Central memory CD8-positive, alpha-beta T cell (primary cell): ENCODE results near the gene SERGEF.

Source experiments
- ATAC-seq: fragments of 150-1000 bp; cut with Tn5 transposase; replicated peaks from 2 replicates; pipeline ENCODE4 v1.10.0; 2022; ENCODE audit warnings: mild to moderate bottlenecking, moderate FRiP score, moderate number of reproducible peaks; ENCODE audit not compliant: poor library complexity, severe bottlenecking; ENCODE audit errors: extremely low read depth
- DNase-seq, 2 donors: peaks; one replicate each; pipeline ENCODE4 v3.0.0; 2021; ENCODE audit warnings: low spot score in 2 of 2
- H3K27ac Mint-ChIP-seq: one replicate; pipeline ENCODE4 v1.8.0; 2022; ENCODE audit warnings: low read depth, mild to moderate bottlenecking, moderate library complexity, mixed read lengths
- H3K27me3 Mint-ChIP-seq: one replicate; pipeline ENCODE4 v1.8.0; 2022; ENCODE audit warnings: mixed read lengths
- H3K36me3 Mint-ChIP-seq: one replicate; pipeline ENCODE4 v1.8.0; 2022; ENCODE audit warnings: mild to moderate bottlenecking, moderate library complexity, mixed read lengths; ENCODE audit not compliant: insufficient read depth
- H3K4me1 Mint-ChIP-seq: one replicate; pipeline ENCODE4 v1.8.0; 2022; ENCODE audit warnings: mixed read lengths
- H3K4me3 Mint-ChIP-seq: one replicate; pipeline ENCODE4 v1.8.0; 2022; ENCODE audit warnings: mild to moderate bottlenecking, moderate library complexity, mixed read lengths
- H3K9me3 Mint-ChIP-seq: one replicate; pipeline ENCODE4 v1.8.0; 2022; ENCODE audit warnings: mixed read lengths

SERGEF gene

DNA sequence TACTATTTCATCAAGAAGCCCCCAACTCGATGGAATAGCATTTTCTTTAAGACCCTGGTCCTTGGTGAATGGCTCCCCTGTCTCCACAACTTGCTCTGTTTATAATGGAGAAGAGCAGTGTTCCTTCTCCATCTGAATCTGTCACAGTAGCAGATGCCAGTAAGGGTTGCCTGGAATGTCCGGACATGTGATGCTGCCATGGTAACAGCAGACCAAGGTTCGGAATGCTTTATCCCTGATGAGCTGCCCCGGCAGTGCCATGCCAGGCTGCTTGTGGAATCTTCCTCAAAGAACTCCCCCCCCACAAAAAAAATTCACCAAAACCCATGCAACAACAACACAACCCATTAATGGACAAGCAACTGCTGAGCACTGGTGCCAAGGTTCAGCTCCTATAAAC lies 205.8 kb downstream of the SERGEF start:
- no peak for DNase-seq
- ATAC-seq, result no peak
- Mint-ChIP-seq H3K4me3 (no peak overlapping the region), H3K36me3 (peaks cover 3% of the 10 kb centered on the region), H3K4me1 (peaks cover 9% of the 10 kb centered on the region), H3K27ac (no peak overlapping the region), H3K9me3 (no peaks in the 10 kb centered on the region), H3K27me3 (no peaks in the 10 kb centered on the region)

DNA sequence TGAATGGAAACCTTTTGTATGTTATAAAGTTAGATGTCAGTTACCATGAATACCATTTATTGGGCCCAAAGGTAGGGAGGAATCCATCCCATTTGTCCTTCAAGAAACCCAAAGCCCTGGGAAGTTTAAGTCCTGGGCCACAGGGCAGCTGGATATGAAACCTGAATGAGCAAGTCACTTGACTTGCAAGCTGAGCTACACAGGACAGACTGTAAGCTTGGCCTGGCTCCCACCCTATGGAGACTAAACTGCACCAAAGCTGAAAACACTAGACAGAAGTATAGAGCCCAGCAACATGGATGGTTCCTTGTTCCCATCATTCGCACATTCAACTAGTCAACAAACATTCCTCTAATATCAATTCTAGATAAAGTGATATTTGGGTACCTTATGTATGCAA lies 207.0 kb downstream of the SERGEF start:
- DNase-seq (no peak), ATAC-seq (no peak)
- Mint-ChIP-seq H3K36me3 (peaks cover 3% of the 10 kb centered on the region), H3K9me3 (no peaks in the 10 kb centered on the region), H3K27ac (no peak overlapping the region), H3K4me3 (no peak overlapping the region), H3K4me1 (peaks cover 9% of the 10 kb centered on the region), H3K27me3 (no peaks in the 10 kb centered on the region)

DNA sequence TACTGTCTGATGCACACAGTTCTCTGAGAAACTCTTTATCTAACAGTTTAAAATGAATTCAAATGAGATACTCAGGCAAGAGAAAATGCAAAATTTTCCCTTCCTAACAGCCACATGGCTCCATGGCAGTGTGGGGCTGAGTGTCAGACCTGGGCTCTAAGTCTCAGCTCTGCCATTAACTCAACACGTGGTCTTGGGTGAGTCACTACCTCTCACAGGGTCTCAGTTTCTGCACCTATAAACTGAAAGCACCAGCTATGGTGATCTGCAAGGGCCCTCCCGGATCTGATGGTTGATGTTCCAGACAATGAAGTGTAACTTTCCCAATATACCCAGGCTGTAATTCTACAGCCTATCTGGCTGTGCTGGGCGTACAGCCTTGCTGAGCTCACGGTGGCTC lies 207.8 kb downstream of the SERGEF start:
- no peak for ATAC-seq
- DNase-seq, result no peak
- no peaks in the 10 kb centered on the region for H3K27me3 Mint-ChIP-seq
- H3K4me1 Mint-ChIP-seq, result peaks cover 9% of the 10 kb centered on the region
- H3K4me3 Mint-ChIP-seq, result no peak overlapping the region
- no peaks in the 10 kb centered on the region for H3K9me3 Mint-ChIP-seq
- peaks cover 3% of the 10 kb centered on the region for H3K36me3 Mint-ChIP-seq
- no peak overlapping the region for H3K27ac Mint-ChIP-seq

DNA sequence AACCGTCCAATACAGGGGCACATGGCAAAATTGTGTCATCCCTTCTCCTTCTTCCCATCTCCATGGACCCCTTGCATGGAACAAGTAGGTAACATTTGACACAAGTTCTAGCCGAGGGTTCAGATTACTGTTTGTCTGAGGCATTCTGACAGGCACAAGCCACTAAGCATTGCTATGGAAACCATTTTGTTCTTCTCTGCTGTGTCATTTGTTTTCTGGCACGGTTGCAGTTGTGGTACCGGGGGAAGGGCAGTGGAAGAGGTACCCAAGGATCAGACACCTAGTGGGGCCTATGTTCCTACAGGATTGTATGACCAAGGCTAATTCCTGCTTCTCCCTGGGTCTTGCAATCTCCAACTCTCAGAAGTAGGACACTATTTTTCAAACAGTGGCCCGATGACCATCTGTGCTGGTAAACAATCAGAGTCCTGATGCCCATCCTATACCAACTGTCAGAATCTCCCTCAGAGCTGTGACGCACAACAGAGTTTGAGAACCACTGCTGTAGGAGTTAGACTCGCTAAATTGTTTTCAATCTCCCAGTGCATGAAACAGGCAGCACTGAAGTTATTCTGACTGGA lies 209.0 kb downstream of the SERGEF start:
- Mint-ChIP-seq H3K4me1 (peaks cover 1% of the 10 kb centered on the region), H3K4me3 (no peak overlapping the region), H3K27me3 (no peaks in the 10 kb centered on the region), H3K27ac (no peak overlapping the region), H3K36me3 (no peaks in the 10 kb centered on the region), H3K9me3 (no peaks in the 10 kb centered on the region)
- DNase-seq, result no peak
- no peak for ATAC-seq

DNA sequence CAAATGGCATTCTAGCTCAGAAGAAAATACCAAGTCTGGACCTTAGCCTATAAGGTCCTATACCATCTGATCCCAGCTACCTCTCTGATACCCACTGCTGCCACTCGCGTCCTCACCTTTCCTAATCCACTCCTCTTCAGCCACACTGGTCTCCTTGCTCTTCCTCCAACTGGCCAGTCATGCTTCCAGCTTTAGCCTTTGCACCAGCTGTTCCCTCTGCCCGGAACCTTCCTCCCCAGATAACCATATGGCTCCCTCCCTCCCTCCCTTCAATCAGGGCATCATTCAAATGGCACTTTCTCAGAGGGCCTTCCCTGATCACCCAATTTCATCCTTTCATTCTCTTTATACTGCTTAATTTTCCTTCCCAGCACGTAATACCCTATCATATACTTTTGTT lies 210.4 kb downstream of the SERGEF start:
- no peaks in the 10 kb centered on the region for H3K27me3 Mint-ChIP-seq
- no peak overlapping the region for H3K27ac Mint-ChIP-seq
- H3K36me3 Mint-ChIP-seq, result peaks cover 2% of the 10 kb centered on the region
- H3K4me3 Mint-ChIP-seq, result no peak overlapping the region
- DNase-seq, result no peak
- H3K4me1 Mint-ChIP-seq, result no peaks in the 10 kb centered on the region
- no peaks in the 10 kb centered on the region for H3K9me3 Mint-ChIP-seq
- no peak for ATAC-seq

DNA sequence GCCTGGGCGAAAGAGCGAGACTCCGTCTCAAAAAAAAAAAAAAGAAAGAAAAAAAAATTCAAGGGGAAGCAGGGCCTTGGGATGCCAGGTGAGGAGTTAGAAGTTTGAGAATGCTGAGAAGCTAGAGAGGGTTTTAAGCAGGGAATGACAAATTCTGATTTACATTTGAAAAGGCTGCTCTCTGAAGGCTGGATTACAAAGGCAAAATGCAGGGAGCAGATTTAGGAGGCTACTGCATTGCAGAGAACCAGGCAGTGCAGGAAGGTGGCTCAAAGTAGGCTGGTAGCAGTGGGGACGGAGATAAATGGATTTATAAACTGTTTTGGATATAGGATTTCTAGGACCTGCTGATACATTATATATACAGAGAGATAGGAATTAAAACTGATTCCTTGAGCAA lies 211.7 kb downstream of the SERGEF start:
- Mint-ChIP-seq H3K36me3 (peaks cover 2% of the 10 kb centered on the region), H3K4me1 (no peaks in the 10 kb centered on the region), H3K27ac (no peak overlapping the region), H3K9me3 (no peaks in the 10 kb centered on the region), H3K27me3 (no peaks in the 10 kb centered on the region), H3K4me3 (no peak overlapping the region)
- DNase-seq (no peak), ATAC-seq (no peak)

DNA sequence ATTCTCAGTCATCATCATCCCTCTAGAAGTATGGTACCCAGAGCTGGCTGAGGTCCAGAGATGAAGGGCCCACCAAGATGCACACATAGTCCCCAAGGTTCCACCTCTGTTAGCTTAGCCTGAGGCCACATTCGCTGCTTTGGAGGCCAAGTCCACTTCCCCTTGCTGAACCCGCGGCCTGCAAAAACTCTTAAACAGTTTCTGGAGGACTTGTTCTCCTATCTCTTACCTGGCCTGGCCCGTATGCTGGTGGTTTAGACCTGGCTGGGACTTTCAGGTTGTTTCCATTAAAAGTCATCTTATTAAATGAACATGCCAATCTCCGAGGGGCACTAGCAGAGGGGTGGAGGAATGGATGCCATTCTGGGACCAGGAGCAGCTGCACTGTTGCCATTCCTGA lies 213.7 kb downstream of the SERGEF start:
- no peak overlapping the region for H3K27ac Mint-ChIP-seq

DNA sequence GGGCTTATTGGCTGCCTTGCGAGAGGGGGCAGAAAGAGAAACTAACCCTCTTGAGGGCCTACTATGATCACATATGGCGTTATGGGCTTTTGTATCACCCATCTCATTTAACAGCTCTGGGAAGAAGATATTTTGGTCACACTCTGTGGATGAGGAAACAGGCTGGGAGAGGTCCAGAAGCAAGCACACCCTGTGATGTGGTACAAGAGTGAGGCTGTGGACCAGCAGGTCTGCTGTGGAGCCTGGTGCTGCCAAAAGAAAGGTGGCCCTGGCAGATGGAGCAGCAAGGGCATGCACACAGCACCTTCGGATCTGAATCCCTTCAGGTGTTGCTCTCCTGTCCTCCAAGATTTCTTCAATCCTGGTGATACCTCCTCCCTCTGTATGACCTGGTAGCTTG lies 214.1 kb downstream of the SERGEF start:
- DNase-seq (no peak), ATAC-seq (no peak)
- H3K27me3 Mint-ChIP-seq, result no peaks in the 10 kb centered on the region
- no peak overlapping the region for H3K4me3 Mint-ChIP-seq
- no peaks in the 10 kb centered on the region for H3K4me1 Mint-ChIP-seq
- no peaks in the 10 kb centered on the region for H3K9me3 Mint-ChIP-seq
- H3K36me3 Mint-ChIP-seq, result peaks cover 2% of the 10 kb centered on the region
- H3K27ac Mint-ChIP-seq, result no peak overlapping the region

More for the DNA sequence above, 213.7 kb downstream of the SERGEF start:
- Mint-ChIP-seq H3K4me3 (no peak overlapping the region), H3K9me3 (no peaks in the 10 kb centered on the region), H3K4me1 (no peaks in the 10 kb centered on the region), H3K36me3 (peaks cover 2% of the 10 kb centered on the region), H3K27me3 (no peaks in the 10 kb centered on the region)
- DNase-seq (no peak), ATAC-seq (no peak)

DNA sequence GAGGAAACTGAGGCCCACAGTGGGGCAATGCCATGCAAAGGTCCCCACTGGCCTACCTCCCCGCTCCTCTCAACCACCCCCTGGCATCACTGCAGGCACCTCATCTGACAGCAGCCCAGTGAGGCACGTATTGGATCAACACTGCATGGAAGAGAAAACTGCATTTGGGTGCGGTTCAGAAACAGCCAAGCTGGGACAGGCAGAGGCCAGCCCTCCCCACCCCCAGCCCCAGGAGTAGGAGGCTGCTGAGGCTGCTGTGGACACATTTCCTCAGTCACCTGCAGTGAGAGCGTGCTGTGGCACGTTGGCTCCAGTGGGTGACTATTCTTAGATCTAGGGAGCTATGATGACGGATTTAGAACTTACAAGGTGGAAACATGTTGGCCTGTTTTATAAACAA lies 214.6 kb downstream of the SERGEF start:
- ATAC-seq (no peak), DNase-seq (no peak)
- no peaks in the 10 kb centered on the region for H3K4me1 Mint-ChIP-seq
- H3K9me3 Mint-ChIP-seq, result no peaks in the 10 kb centered on the region
- no peak overlapping the region for H3K4me3 Mint-ChIP-seq
- H3K27me3 Mint-ChIP-seq, result no peaks in the 10 kb centered on the region
- H3K27ac Mint-ChIP-seq, result no peak overlapping the region
- peaks cover 2% of the 10 kb centered on the region for H3K36me3 Mint-ChIP-seq

DNA sequence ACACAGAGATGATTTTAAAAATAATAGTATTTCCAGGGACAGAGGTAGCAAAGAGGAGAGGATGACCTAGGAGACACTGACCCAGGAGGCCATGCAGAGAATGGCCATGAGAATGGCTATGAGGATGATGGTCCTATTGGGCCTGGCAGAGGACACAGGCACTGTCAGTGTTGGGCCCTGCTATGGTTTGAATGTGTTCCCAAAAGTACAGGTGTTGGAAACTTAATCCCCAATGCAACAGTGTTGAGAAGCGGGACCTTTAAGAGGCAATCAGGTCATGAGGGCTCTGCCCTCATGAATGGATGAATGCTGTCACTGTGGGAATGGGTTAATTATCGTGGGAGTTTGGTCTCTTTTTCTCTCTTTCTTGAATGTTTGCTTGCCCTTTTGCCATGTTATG lies 216.7 kb downstream of the SERGEF start:
- Mint-ChIP-seq H3K27ac (no peak overlapping the region), H3K36me3 (peaks cover 2% of the 10 kb centered on the region), H3K9me3 (no peaks in the 10 kb centered on the region), H3K27me3 (no peaks in the 10 kb centered on the region), H3K4me1 (no peaks in the 10 kb centered on the region), H3K4me3 (no peak overlapping the region)
- ATAC-seq, result no peak
- DNase-seq, result no peak

DNA sequence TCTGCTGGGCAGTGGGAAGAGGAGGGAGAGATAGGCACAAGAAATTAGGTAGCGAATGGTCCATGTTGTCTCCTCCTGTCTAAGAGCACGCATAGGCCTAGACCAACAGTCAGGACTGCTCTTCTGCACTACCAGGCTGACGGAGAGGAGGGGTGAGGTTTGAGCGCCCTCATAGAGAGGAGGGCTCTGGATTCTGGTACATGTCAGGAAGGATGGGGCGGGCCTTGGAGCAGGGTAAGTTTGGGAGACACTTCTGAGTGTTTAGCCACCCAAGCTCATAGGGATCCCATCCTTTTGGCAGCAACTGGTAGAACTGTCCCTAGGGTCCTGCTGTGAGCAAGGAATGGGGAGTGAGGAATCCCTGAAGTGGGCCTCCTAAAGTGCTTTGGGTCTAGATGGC lies 217.9 kb downstream of the SERGEF start:
- Mint-ChIP-seq H3K36me3 (peaks cover 5% of the 10 kb centered on the region), H3K27me3 (no peaks in the 10 kb centered on the region), H3K27ac (no peak overlapping the region), H3K4me3 (no peak overlapping the region), H3K9me3 (no peaks in the 10 kb centered on the region), H3K4me1 (no peaks in the 10 kb centered on the region)
- no peak for ATAC-seq
- no peak for DNase-seq

DNA sequence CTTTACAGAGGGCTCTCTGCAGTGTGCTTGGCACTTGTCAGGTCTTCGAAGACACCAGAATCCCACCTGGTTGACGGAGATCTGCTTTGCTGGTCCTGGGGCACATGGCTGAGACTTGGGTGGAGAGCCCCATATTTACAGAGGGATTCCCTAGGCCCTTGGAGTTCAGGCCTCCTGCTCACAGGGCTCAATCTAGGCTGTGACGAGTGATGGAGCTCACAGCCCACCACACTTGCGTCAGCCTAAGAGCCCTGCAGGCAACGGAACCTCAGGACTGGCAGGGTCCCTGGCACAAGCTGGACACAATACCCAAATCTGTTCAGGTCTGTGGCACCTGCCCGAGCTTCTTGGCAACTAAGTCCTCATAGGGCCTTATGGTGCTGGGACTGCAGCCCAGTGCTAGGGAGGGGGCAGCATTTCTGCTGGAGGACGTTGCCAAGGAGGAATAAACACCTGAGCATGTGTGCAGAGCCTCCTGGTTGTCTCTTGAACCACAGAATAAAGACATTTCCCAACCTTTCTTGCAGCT lies 219.1 kb downstream of the SERGEF start:
- H3K36me3 Mint-ChIP-seq, result peaks cover 5% of the 10 kb centered on the region
- H3K9me3 Mint-ChIP-seq, result no peaks in the 10 kb centered on the region
- no peak overlapping the region for H3K4me3 Mint-ChIP-seq
- no peaks in the 10 kb centered on the region for H3K27me3 Mint-ChIP-seq
- no peaks in the 10 kb centered on the region for H3K4me1 Mint-ChIP-seq
- H3K27ac Mint-ChIP-seq, result no peak overlapping the region
- no peak for DNase-seq
- no peak for ATAC-seq

DNA sequence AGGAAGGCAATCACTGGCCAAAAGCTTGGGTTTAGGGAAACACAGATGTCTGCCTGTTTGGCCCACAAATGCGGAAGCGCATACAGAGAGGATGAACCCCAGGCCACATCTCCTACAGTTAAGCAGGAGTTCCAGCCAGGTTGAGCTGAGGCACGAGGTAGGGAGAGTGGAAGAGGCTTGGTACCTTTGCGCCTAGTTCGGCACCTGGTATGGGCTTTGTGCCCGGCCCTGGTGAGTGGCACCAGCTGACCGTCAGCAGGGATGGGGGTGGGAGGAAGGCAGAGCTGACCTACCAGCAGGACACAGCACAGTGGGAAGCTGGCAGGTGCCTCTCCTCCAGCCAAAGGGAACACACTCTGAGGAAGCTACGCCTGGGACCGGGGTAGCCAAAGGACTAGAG lies 220.7 kb downstream of the SERGEF start:
- no peak overlapping the region for H3K4me3 Mint-ChIP-seq
- no peaks in the 10 kb centered on the region for H3K9me3 Mint-ChIP-seq
- H3K27ac Mint-ChIP-seq, result no peak overlapping the region
- H3K27me3 Mint-ChIP-seq, result no peaks in the 10 kb centered on the region
- no peak for ATAC-seq
- no peak for DNase-seq
- H3K36me3 Mint-ChIP-seq, result peaks cover 2% of the 10 kb centered on the region
- no peaks in the 10 kb centered on the region for H3K4me1 Mint-ChIP-seq

DNA sequence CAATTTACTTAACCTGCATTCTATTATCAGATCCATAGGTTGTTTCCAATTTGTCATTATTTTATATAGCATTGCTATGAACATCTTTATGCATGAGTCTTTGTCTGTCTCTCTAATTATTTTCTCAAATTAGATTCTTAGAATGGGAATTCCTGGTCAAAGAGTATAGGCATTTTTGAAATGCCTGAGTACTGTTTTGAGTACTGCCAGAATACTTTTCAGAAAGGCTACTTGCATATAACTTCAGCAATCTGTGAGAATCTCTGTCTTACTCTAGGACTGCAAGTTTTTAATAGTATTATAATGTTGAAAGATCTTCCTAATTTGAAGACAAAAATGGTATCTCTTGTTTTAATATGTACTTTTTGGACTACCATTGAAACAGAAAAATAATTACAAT lies 221.7 kb downstream of the SERGEF start:
- ATAC-seq, result no peak
- no peaks in the 10 kb centered on the region for H3K9me3 Mint-ChIP-seq
- no peak overlapping the region for H3K27ac Mint-ChIP-seq
- no peak overlapping the region for H3K4me3 Mint-ChIP-seq
- H3K4me1 Mint-ChIP-seq, result no peaks in the 10 kb centered on the region
- peaks cover 2% of the 10 kb centered on the region for H3K36me3 Mint-ChIP-seq
- H3K27me3 Mint-ChIP-seq, result no peaks in the 10 kb centered on the region
- no peak for DNase-seq
